HCT116 (cell line): ENCODE results near the gene RXFP2. TPM values are rescaled to one million over a fixed set of nuclear protein-coding genes. Genes with fewer than 3 reads are reported as not detected.

Source experiments
- ATAC-seq: fragments of 200-7000 bp; cut with Tn5 transposase; 2 replicates; pipeline ENCODE4 v1.9.1; 2020; ENCODE audit warnings: mild to moderate bottlenecking, moderate library complexity
- BruUV-seq: library from RNA; stranded (reverse); fragments of 400-500 nt; replicated peaks from 2 replicates; lab custom pipeline; 2021; lab: Mats Ljungman, UMichigan
- CTCF ChIA-PET: fragments of 300-600 bp; sonication (Branson Sonifier 250); formaldehyde crosslinking; loops from one replicate; lab custom pipeline; 2021; ENCODE audit warnings: antibody characterized with exemption; lab: Charles Lee
- POLR2A ChIA-PET: fragments of 300-600, 350-600 bp; sonication (Branson Sonifier 250); formaldehyde crosslinking; loops from one replicate; lab custom pipeline; 2021; ENCODE audit warnings: antibody characterized with exemption; lab: Charles Lee
- RAD21 ChIA-PET, 2 experiments: fragments of 300-600 bp; sonication (Branson Sonifier 250); formaldehyde crosslinking; loops; one replicate each; lab custom pipeline; 2023; ENCODE audit warnings: low total read pairs in 2 of 2; ENCODE audit not compliant: uncharacterized antibody in 2 of 2, unreplicated experiment in 2 of 2, low non-redundant PET in 1 of 2; lab: Charles Lee
- DNase-seq: peaks from one replicate; pipeline ENCODE4 v3.0.0-alpha.2; 2010; ENCODE audit warnings: low read depth, low spot score
- H2AFZ ChIP-seq: fragments of 200-600 bp; shearing (Covaris generic), sonication (generic); 2 replicates; pipeline ENCODE4 v1.6.1; 2017; ENCODE audit warnings: low read depth, mixed run types, mixed read lengths, antibody characterized with exemption, low read length; ENCODE audit not compliant: poor library complexity, severe bottlenecking
- H3K27ac ChIP-seq: 2 replicates; pipeline ENCODE4 v1.5.1; 2012; ENCODE audit warnings: low read depth, low read length
- H3K27me3 ChIP-seq: fragments of 200-600 bp; sonication (generic); 2 replicates; pipeline ENCODE4 v1.6.1; 2016; ENCODE audit warnings: mixed run types, low read length, mixed read lengths; ENCODE audit not compliant: insufficient read depth
- H3K36me3 ChIP-seq, 2 experiments: fragments of 200-500 bp in 1 of 2; fragments of 200-600 bp in 1 of 2; sonication (Bioruptor generic) in 1 of 2; sonication (generic) in 1 of 2; 2 replicates each; pipeline versions ENCODE4 v1.5.1 to v1.6.1; 2014 to 2016; ENCODE audit warnings: low read length in 2 of 2, inconsistent platforms in 1 of 2, mixed read lengths in 1 of 2, mixed run types in 1 of 2; ENCODE audit not compliant: insufficient read depth in 2 of 2, control insufficient read depth in 1 of 2
- H3K4me1 ChIP-seq, 2 experiments: fragments of 200-600 bp in 1 of 2; sonication (generic) in 1 of 2; 2 replicates each; pipeline versions ENCODE4 v1.5.1 to v1.6.1; 2012 to 2017; ENCODE audit warnings: low read length in 2 of 2, inconsistent platforms in 1 of 2, mild to moderate bottlenecking in 1 of 2, mixed read lengths in 1 of 2, mixed run types in 1 of 2, moderate library complexity in 1 of 2; ENCODE audit not compliant: insufficient read depth in 2 of 2, control insufficient read depth in 1 of 2
- H3K4me2 ChIP-seq: fragments of 200-600 bp; sonication (generic); 2 replicates; pipeline ENCODE4 v1.6.1; 2017; ENCODE audit warnings: mixed run types, low read length, mixed read lengths
- H3K4me3 ChIP-seq, 2 experiments: fragments of 200-600 bp in 1 of 2; sonication (generic) in 1 of 2; replicated peaks in 1 of 2; 2 replicates each; pipeline ENCODE4 v1.5.1; 2011 to 2016; ENCODE audit warnings: low read length in 2 of 2, control low read depth in 1 of 2, low read depth in 1 of 2, mild to moderate bottlenecking in 1 of 2, mixed read lengths in 1 of 2, mixed run types in 1 of 2
- H3K79me2 ChIP-seq: fragments of 200-600 bp; sonication (generic); 2 replicates; pipeline ENCODE4 v1.6.1; 2017; ENCODE audit warnings: mild to moderate bottlenecking, mixed run types, low read length, moderate library complexity, mixed read lengths; ENCODE audit not compliant: insufficient read depth
- H3K9ac ChIP-seq: fragments of 200-600 bp; sonication (generic); 2 replicates; pipeline ENCODE4 v1.6.1; 2016; ENCODE audit warnings: low read length, mixed read lengths
- H3K9me2 ChIP-seq: fragments of 200-600 bp; sonication (generic), shearing (Covaris generic); 2 replicates; pipeline ENCODE4 v1.6.1; 2017; ENCODE audit warnings: mixed run types, mild to moderate bottlenecking, moderate library complexity; ENCODE audit not compliant: insufficient read depth
- H3K9me3 ChIP-seq, 2 experiments: fragments of 200-500 bp in 1 of 2; fragments of 200-600 bp in 1 of 2; sonication (Bioruptor generic) in 1 of 2; sonication (generic) in 1 of 2; 2 replicates each; pipeline ENCODE4 v1.6.1; 2014 to 2017; ENCODE audit warnings: low read length in 2 of 2, mixed read lengths in 2 of 2, inconsistent platforms in 1 of 2, low read depth in 1 of 2, mild to moderate bottlenecking in 1 of 2, mixed run types in 1 of 2, moderate library complexity in 1 of 2; ENCODE audit not compliant: control insufficient read depth in 1 of 2, insufficient read depth in 1 of 2
- H4K20me1 ChIP-seq: fragments of 200-600 bp; sonication (generic), shearing (Covaris generic); 2 replicates; pipeline ENCODE4 v1.6.1; 2017; ENCODE audit warnings: mixed run types, mild to moderate bottlenecking, moderate library complexity; ENCODE audit not compliant: insufficient read depth
- ATF3 ChIP-seq: IDR thresholded peaks from 2 replicates; pipeline ENCODE4 v1.6.1; 2012
- CBX3 ChIP-seq: IDR thresholded peaks from 2 replicates; pipeline ENCODE4 v1.6.1; 2012; ENCODE audit warnings: low read depth
- CTCF ChIP-seq, 3 experiments: fragments of 200-600 bp in 1 of 3; sonication (generic) in 1 of 3; IDR thresholded peaks in 2 of 3; conservative IDR thresholded peaks in 1 of 3; 2 replicates each; pipeline ENCODE4 v1.5.1; 2012 to 2017; ENCODE audit warnings: low read depth in 2 of 3, low read length in 2 of 3, antibody characterized with exemption in 1 of 3, borderline replicate concordance in 1 of 3, control low read depth in 1 of 3, mild to moderate bottlenecking in 1 of 3, mixed read lengths in 1 of 3, mixed run types in 1 of 3, moderate library complexity in 1 of 3; ENCODE audit not compliant: insufficient read depth in 1 of 3
- EGR1 ChIP-seq: IDR thresholded peaks from 2 replicates; pipeline ENCODE4 v1.6.1; 2012; ENCODE audit warnings: low read depth
- ELF1 ChIP-seq: IDR thresholded peaks from 2 replicates; pipeline ENCODE4 v1.6.1; 2012; ENCODE audit warnings: low read depth, borderline replicate concordance
- EZH2phosphoT487 ChIP-seq: fragments of 200-600 bp; IDR thresholded peaks from 2 replicates; pipeline ENCODE4 v1.6.1; 2018; ENCODE audit warnings: antibody characterized with exemption, borderline replicate concordance
- FOSL1 ChIP-seq: IDR thresholded peaks from 2 replicates; pipeline ENCODE4 v1.6.1; 2012; ENCODE audit warnings: low read depth
- MAX ChIP-seq: IDR thresholded peaks from 2 replicates; pipeline ENCODE4 v1.6.1; 2012
- POLR2A ChIP-seq: IDR thresholded peaks from 2 replicates; pipeline ENCODE4 v1.7.0; 2011; ENCODE audit warnings: borderline replicate concordance; ENCODE audit not compliant: insufficient read depth, insufficient read length; ENCODE audit errors: extremely low read depth
- RAD21 ChIP-seq: IDR thresholded peaks from 2 replicates; pipeline ENCODE4 v1.6.1; 2012; ENCODE audit warnings: low read depth, mild to moderate bottlenecking
- REST ChIP-seq: IDR thresholded peaks from 2 replicates; pipeline ENCODE4 v1.6.1; 2012; ENCODE audit warnings: low read depth
- SP1 ChIP-seq: IDR thresholded peaks from 2 replicates; pipeline ENCODE4 v1.6.1; 2012; ENCODE audit warnings: low read depth
- SRF ChIP-seq: IDR thresholded peaks from 2 replicates; pipeline ENCODE4 v1.6.1; 2012; ENCODE audit warnings: low read depth
- TCF7L2 ChIP-seq: IDR thresholded peaks from 2 replicates; pipeline ENCODE4 v1.7.0; 2011; ENCODE audit warnings: borderline replicate concordance, inconsistent platforms; ENCODE audit not compliant: insufficient read depth, insufficient read length; ENCODE audit errors: extremely low read depth
- ZBTB33 ChIP-seq: IDR thresholded peaks from 2 replicates; pipeline ENCODE4 v1.6.1; 2011; ENCODE audit warnings: mild to moderate bottlenecking, low read length, moderate library complexity; ENCODE audit not compliant: insufficient replicate concordance; ENCODE audit errors: extremely low read depth
- ZFX ChIP-seq: fragments of 450-650 bp; IDR thresholded peaks from 2 replicates; pipeline ENCODE4 v1.6.1; 2017
- ZNF274 ChIP-seq: fragments of 200-500 bp; sonication (Bioruptor generic); IDR thresholded peaks from 2 replicates; pipeline ENCODE4 v1.6.1; 2014; ENCODE audit warnings: mild to moderate bottlenecking, low read depth, low read length, inconsistent platforms
- intact Hi-C: fragments of 100-400 bp; cut with micrococcal nuclease; formaldehyde crosslinking; loops from 2 replicates; pipeline ENCODE4 v1.10.0; 2022
- total RNA-seq: library from RNA; stranded (reverse); gene quantifications from one replicate; pipeline ENCODE4 v1.2.1, GENCODE V29; 2021; ENCODE audit not compliant: unreplicated experiment

RXFP2 gene
- total RNA-seq, 1 experiment from 2014 or later: not detected

GRCh38 chr13:31768351-31768750 is 29.0 kb downstream of the RXFP2 start:
- CTCF ChIA-PET: no interaction called here
- no peak overlapping the region for H3K4me2 ChIP-seq
- H3K9me3 ChIP-seq: no peaks in the 10 kb centered on the region
- no peak for DNase-seq
- RAD21 ChIA-PET: no interaction called here
- H3K27ac ChIP-seq: no peak overlapping the region
- no peak overlapping the region for H3K4me3 ChIP-seq
- no peaks in the 10 kb centered on the region for H3K36me3 ChIP-seq
- TF ChIP-seq ZNF274 (no peak), ELF1 (no peak), MAX (no peak), ZFX (no peak), EGR1 (no peak), ATF3 (no peak), POLR2A (no peak), CBX3 (no peak), ZBTB33 (no peak), RAD21 (no peak), EZH2phosphoT487 (no peak), TCF7L2 (no peak), FOSL1 (no peak), SP1 (no peak), REST (no peak), SRF (no peak), CTCF (IDR thresholded peaks at IDR 0.05 in 2 of 3, conservative IDR thresholded peaks at IDR 0.05 in 1 of 3; ENCODE audit: borderline replicate concordance in 1 of 3, insufficient read depth in 1 of 3, low read depth in 2 of 3, low read length in 2 of 3) (no peak)
- H3K27me3 ChIP-seq: peaks cover 90% of the 10 kb centered on the region
- no peaks in the 10 kb centered on the region for H3K79me2 ChIP-seq
- no peaks in the 10 kb centered on the region for H3K9me2 ChIP-seq
- intact Hi-C loops: no loop called here
- H3K4me1 ChIP-seq: no peaks in the 10 kb centered on the region
- H4K20me1 ChIP-seq: no peaks in the 10 kb centered on the region
- no peak for ATAC-seq
- BruUV-seq: no TSS peak
- POLR2A ChIA-PET: no interaction called here
- no peak overlapping the region for H3K9ac ChIP-seq
- no peak overlapping the region for H2AFZ ChIP-seq
